ENCODE results near the gene TARBP2. TPM values are rescaled to one million over a fixed set of nuclear protein-coding genes. Genes with fewer than 3 reads are reported as not detected.

The TARBP2 gene
- total RNA-seq, 1 donor from 2014 or later = 45.7 TPM

GRCh38 chr12:53466640-53467039 lies 34.4 kb upstream of the TARBP2 start:
- Mint-ChIP-seq H3K36me3 (ENCODE audit: low read depth) (peaks cover 92% of the 10 kb centered on the region), H3K27ac (no peak overlapping the region)

GRCh38 chr12:53467082-53467481 lies 34.0 kb upstream of the TARBP2 start:
- H3K4me1 Mint-ChIP-seq = peaks cover 8% of the 10 kb centered on the region
- POLR2A ChIA-PET = interaction anchor here (0.7 kb wide), 1 partner anchor 8 kb away, joined by 3 read pairs; no protein-coding TSS in a partner anchor

More at GRCh38 chr12:53466640-53467039, 34.4 kb upstream of the TARBP2 start:
- Mint-ChIP-seq H3K4me1 (peaks cover 8% of the 10 kb centered on the region), H3K4me3 (no peak overlapping the region), H3K27me3 (no peaks in the 10 kb centered on the region), H3K9me3 (no peaks in the 10 kb centered on the region)
- CTCF ChIA-PET = no interaction called here
- POLR2A ChIA-PET = no interaction called here
- intact Hi-C loops (cut with micrococcal nuclease) = no loop called here
- no peak for ATAC-seq (ENCODE audit: low read depth)
- no peak for TF ChIP-seq CTCF (IDR thresholded peaks at IDR 0.05)
- no peak for DNase-seq

GRCh38 chr12:53467880-53468279 lies 33.2 kb upstream of the TARBP2 start:
- Mint-ChIP-seq H3K27me3 (no peaks in the 10 kb centered on the region), H3K36me3 (ENCODE audit: low read depth) (peaks cover 92% of the 10 kb centered on the region), H3K27ac (no peak overlapping the region), H3K9me3 (no peaks in the 10 kb centered on the region), H3K4me1 (peaks cover 9% of the 10 kb centered on the region), H3K4me3 (no peak overlapping the region)
- ChIA-PET CTCF (no interaction called here), POLR2A (interaction anchor here (0.6 to 1.2 kb wide), 4 partner anchors 9 to 1031 kb away, joined by 3 to 4 read pairs (median 3); no protein-coding TSS in a partner anchor)
- intact Hi-C loops (cut with micrococcal nuclease) = no loop called here
- no peak for DNase-seq
- no peak for ATAC-seq (ENCODE audit: low read depth)
- TF ChIP-seq CTCF (IDR thresholded peaks at IDR 0.05) = no peak

More at GRCh38 chr12:53467082-53467481, 34.0 kb upstream of the TARBP2 start:
- no peak for TF ChIP-seq CTCF (IDR thresholded peaks at IDR 0.05)
- no peak for DNase-seq
- H3K36me3 Mint-ChIP-seq (ENCODE audit: low read depth) = peaks cover 92% of the 10 kb centered on the region
- H3K27me3 Mint-ChIP-seq = no peaks in the 10 kb centered on the region
- CTCF ChIA-PET = no interaction called here
- no peak for ATAC-seq (ENCODE audit: low read depth)
- H3K27ac Mint-ChIP-seq = no peak overlapping the region
- no peak overlapping the region for H3K4me3 Mint-ChIP-seq
- no peaks in the 10 kb centered on the region for H3K9me3 Mint-ChIP-seq
- intact Hi-C loops (cut with micrococcal nuclease) = no loop called here

- intact Hi-C loops (cut with micrococcal nuclease) = no loop called here
- ATAC-seq (ENCODE audit: low read depth) = no peak
- H3K27ac Mint-ChIP-seq = no peak overlapping the region
- no peaks in the 10 kb centered on the region for H3K27me3 Mint-ChIP-seq
- TF ChIP-seq CTCF (IDR thresholded peaks at IDR 0.05) = no peak
- ChIA-PET POLR2A (interaction anchor here (0.6 to 1.2 kb wide), 4 partner anchors 10 to 1030 kb away, joined by 3 to 15 read pairs (median 4); no protein-coding TSS in a partner anchor), CTCF (no interaction called here)
- no peak overlapping the region for H3K4me3 Mint-ChIP-seq
- peaks cover 9% of the 10 kb centered on the region for H3K4me1 Mint-ChIP-seq
- DNase-seq = no peak
- H3K9me3 Mint-ChIP-seq = no peaks in the 10 kb centered on the region
- peaks cover 89% of the 10 kb centered on the region for H3K36me3 Mint-ChIP-seq (ENCODE audit: low read depth)
These were observed 32.8 kb upstream of the TARBP2 start for GRCh38 chr12:53468282-53468681.

- CTCF ChIA-PET = no interaction called here
- H3K36me3 Mint-ChIP-seq (ENCODE audit: low read depth) = peaks cover 88% of the 10 kb centered on the region
- no peak for ATAC-seq (ENCODE audit: low read depth)
- no peak for TF ChIP-seq CTCF (IDR thresholded peaks at IDR 0.05)
- no peaks in the 10 kb centered on the region for H3K9me3 Mint-ChIP-seq
- DNase-seq = no peak
- H3K4me1 Mint-ChIP-seq = peaks cover 4% of the 10 kb centered on the region
- no peak overlapping the region for H3K4me3 Mint-ChIP-seq
- intact Hi-C loops (cut with micrococcal nuclease) = loop anchor here (2.0 kb wide), 1 partner anchor 13 kb away; no protein-coding TSS in a partner anchor
- H3K27me3 Mint-ChIP-seq = no peaks in the 10 kb centered on the region
- POLR2A ChIA-PET = interaction anchor here (0.6 kb wide), 1 partner anchor 117 kb away, joined by 7 read pairs; no protein-coding TSS in a partner anchor
- H3K27ac Mint-ChIP-seq = no peak overlapping the region
These were observed 29.0 kb upstream of the TARBP2 start for GRCh38 chr12:53472056-53472582.
